HG02943 (cell line): ENCODE measurements around the gene DCAKD.

ENCODE experiments used
- ATAC-seq: cut with Tn5 transposase; IDR thresholded peaks from one replicate; pipeline ENCODE4 v1.9.1; 2021; ENCODE audit warnings: mild to moderate bottlenecking, low read depth, moderate library complexity; ENCODE audit not compliant: unreplicated experiment

The DCAKD gene

GRCh38 chr17:45006927-45007461, 44.4 kb downstream of the DCAKD start:
- no peak for ATAC-seq

- no peak for ATAC-seq
Observed at GRCh38 chr17:45005700-45006099, 45.7 kb downstream of the DCAKD start.

GRCh38 chr17:45004388-45004787, 47.0 kb downstream of the DCAKD start:
- no peak for ATAC-seq

- no peak for ATAC-seq
Observed at GRCh38 chr17:45003877-45004276, 47.6 kb downstream of the DCAKD start.

GRCh38 chr17:45001310-45001709, 50.1 kb downstream of the DCAKD start:
- ATAC-seq, result no peak

GRCh38 chr17:44999433-44999832, 52.0 kb downstream of the DCAKD start:
- no peak for ATAC-seq

- ATAC-seq, result no peak
Observed at GRCh38 chr17:44998646-44999045, 52.8 kb downstream of the DCAKD start.

GRCh38 chr17:44997733-44998520, 53.5 kb downstream of the DCAKD start:
- ATAC-seq, result no peak

GRCh38 chr17:44996304-44996703, 55.1 kb downstream of the DCAKD start:
- no peak for ATAC-seq

- no peak for ATAC-seq
Observed at GRCh38 chr17:44995436-44996001, 55.9 kb downstream of the DCAKD start.

GRCh38 chr17:44992242-44992939, 59.0 kb downstream of the DCAKD start:
- ATAC-seq, result no peak

- ATAC-seq, result no peak
Observed at GRCh38 chr17:44990994-44991393, 60.4 kb downstream of the DCAKD start.

- ATAC-seq, result no peak
Observed at GRCh38 chr17:44989552-44990138, 61.8 kb downstream of the DCAKD start.

GRCh38 chr17:44988044-44988942, 63.1 kb downstream of the DCAKD start:
- ATAC-seq, result no peak

GRCh38 chr17:44983563-44983962, 67.9 kb downstream of the DCAKD start:
- ATAC-seq, result no peak

- ATAC-seq, result no peak
Observed at GRCh38 chr17:44982113-44982702, 69.2 kb downstream of the DCAKD start.

GRCh38 chr17:44981221-44981968, 70.0 kb downstream of the DCAKD start:
- ATAC-seq, result no peak

- ATAC-seq, result no peak
Observed at GRCh38 chr17:44979426-44979995, 71.9 kb downstream of the DCAKD start.

- no peak for ATAC-seq
Observed at GRCh38 chr17:44978807-44979206, 72.6 kb downstream of the DCAKD start.
